Stimulated activated naive CD4-positive, alpha-beta T cell treated with Interleukin-2 at 50 U/mL for 16 hours (primary cell): ENCODE measurements around the gene MAP2K1.
"Not testable (repeated sequence)": the region's sequence is repeated elsewhere in the genome, so short reads cannot be mapped to it uniquely, and the experiment has no call there.

Experiments
- DNase-seq: peaks from one replicate; lab custom pipeline; 2025; lab: John Stamatoyannopoulos, UW

MAP2K1 gene

GRCh38 chr15:66393037-66393436 lies 6.3 kb downstream of the MAP2K1 start:
- DNase-seq, result not testable (repeated sequence)

GRCh38 chr15:66394472-66394871 lies 7.8 kb downstream of the MAP2K1 start:
- no peak for DNase-seq

GRCh38 chr15:66394915-66395314 lies 8.2 kb downstream of the MAP2K1 start:
- no peak for DNase-seq

GRCh38 chr15:66399276-66399675 lies 12.6 kb downstream of the MAP2K1 start:
- DNase-seq, result no peak

- no peak for DNase-seq
These were observed 13.7 kb downstream of the MAP2K1 start for GRCh38 chr15:66400351-66400774.

GRCh38 chr15:66401130-66402021 lies 14.7 kb downstream of the MAP2K1 start:
- no peak for DNase-seq

- no peak for DNase-seq
These were observed 16.1 kb downstream of the MAP2K1 start for GRCh38 chr15:66402761-66403284.

GRCh38 chr15:66403323-66403722 lies 16.6 kb downstream of the MAP2K1 start:
- no peak for DNase-seq

GRCh38 chr15:66404122-66404521 lies 17.4 kb downstream of the MAP2K1 start:
- DNase-seq, result no peak

GRCh38 chr15:66404532-66404931 lies 17.8 kb downstream of the MAP2K1 start:
- no peak for DNase-seq

GRCh38 chr15:66405007-66405406 lies 18.3 kb downstream of the MAP2K1 start:
- no peak for DNase-seq

GRCh38 chr15:66405615-66406014 lies 18.9 kb downstream of the MAP2K1 start:
- DNase-seq, result no peak

GRCh38 chr15:66408254-66408653 lies 21.5 kb downstream of the MAP2K1 start:
- DNase-seq, result no peak

- no peak for DNase-seq
These were observed 22.1 kb downstream of the MAP2K1 start for GRCh38 chr15:66408675-66409282.

- no peak for DNase-seq
These were observed 22.9 kb downstream of the MAP2K1 start for GRCh38 chr15:66409565-66410108.

- no peak for DNase-seq
These were observed 24.5 kb downstream of the MAP2K1 start for GRCh38 chr15:66411190-66411589.

- no peak for DNase-seq
These were observed 25.5 kb downstream of the MAP2K1 start for GRCh38 chr15:66412220-66412619.

GRCh38 chr15:66413579-66413978 lies 26.9 kb downstream of the MAP2K1 start:
- DNase-seq, result no peak

GRCh38 chr15:66415360-66415759 lies 28.6 kb downstream of the MAP2K1 start:
- DNase-seq, result no peak

- DNase-seq, result no peak
These were observed 31.0 kb downstream of the MAP2K1 start for GRCh38 chr15:66417736-66418135.

- no peak for DNase-seq
These were observed 32.8 kb downstream of the MAP2K1 start for GRCh38 chr15:66419471-66419870.

GRCh38 chr15:66422347-66422746 lies 35.6 kb downstream of the MAP2K1 start:
- no peak for DNase-seq

- no peak for DNase-seq
These were observed 36.4 kb downstream of the MAP2K1 start for GRCh38 chr15:66423149-66423548.
